ENCODE data around the gene STK40.

STK40 gene

DNA sequence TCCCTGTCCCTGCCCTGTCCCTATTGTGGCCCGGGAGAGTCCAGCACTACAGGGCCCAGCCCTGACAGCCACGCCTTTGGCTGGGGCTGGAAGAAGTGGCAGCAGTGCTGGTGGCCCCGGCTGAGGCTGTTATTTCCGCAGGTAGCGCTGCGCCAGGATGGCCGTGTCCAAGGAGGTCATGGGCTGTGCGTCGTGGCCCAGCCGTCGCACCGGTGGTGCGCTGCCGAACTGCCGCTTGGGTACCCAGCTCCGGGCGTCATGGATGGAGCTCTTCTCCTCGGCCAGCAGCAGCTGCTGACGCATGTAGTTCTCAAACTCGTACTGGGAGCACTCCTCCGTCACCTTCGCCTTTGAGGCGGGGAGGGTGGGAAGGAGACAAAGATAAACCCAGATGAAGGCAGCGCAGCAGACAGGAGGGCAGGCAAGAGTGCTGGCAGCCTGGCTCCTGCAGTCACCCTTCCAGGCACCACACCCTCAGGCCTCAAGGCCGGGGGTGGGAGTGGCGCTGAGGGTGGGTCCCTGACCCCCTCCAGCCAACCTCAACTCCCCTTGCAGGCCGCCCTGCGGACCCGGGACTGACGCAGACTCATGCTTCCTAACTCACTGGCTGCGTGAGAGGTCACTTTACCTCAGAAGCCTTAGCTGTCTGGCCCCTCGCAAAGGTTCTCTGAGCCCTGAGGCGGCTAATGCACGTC lies 44.0 kb downstream of the STK40 start:
- no peak for DNase-seq

- no peak for DNase-seq
Observed at GRCh38 chr1:36339615-36340014, 46.1 kb downstream of the STK40 start.

DNA sequence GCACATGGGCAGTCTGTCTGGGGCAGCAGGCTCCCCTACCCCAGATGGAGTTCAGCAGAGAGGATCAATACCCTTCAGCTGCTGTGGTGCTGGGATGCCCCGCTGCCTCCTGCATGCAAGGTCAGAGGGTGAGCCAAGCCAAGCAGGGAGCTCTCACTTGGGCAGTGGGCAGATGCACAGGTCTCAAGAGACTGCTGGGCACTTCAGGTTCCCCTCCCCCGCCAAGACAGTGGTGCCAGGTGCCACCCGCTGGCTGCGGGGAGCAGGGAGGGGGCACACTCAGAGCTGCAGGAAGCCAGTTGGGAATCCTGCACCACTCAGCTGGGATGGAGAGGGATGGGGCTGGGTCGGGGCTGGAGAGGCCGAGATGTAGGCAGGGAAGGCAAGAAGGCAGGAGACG lies 46.5 kb downstream of the STK40 start:
- DNase-seq, result no peak

GRCh38 chr1:36337830-36338229 lies 47.9 kb downstream of the STK40 start:
- DNase-seq, result no peak

DNA sequence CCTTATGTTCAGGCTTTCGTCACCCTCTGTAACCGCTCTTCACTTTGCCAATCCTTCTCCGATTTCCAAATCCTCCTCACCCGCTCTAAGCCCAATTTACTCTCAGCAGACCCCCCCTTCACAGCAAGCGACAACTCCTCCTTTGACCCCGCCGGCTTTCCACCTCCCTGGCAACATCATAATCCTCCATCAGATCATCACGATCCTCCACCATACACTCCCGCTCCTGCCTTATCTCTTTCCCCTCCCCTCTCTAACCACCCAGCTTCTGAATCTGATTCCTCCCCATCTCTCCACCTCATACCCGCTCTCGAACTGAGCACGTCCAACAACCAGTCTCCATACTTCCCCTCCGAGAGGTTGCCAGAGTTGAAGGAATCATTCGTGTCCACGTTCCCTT lies 54.8 kb downstream of the STK40 start:
- DNase-seq, result no peak

- DNase-seq, result no peak
Observed at GRCh38 chr1:36329817-36330216, 55.9 kb downstream of the STK40 start.

DNA sequence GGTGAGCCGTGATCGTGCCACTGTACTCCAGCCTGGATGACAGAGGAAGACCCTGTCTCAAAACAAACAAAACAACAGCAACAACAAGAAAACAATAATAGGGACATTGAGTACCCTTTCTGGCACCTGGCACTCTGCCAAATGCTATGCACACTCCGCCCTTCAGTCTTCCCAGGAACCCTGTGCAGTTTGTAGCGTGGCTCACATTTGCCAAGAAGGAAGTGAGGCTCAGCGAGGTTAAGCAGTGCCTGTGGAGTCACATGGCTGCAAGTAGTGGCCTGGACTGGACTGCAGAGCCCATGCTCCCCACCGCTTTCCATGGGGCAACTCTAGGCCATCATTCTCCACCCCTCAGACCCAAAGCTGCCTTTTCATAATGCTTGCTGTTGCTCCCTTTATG lies 57.0 kb downstream of the STK40 start:
- no peak for DNase-seq

DNA sequence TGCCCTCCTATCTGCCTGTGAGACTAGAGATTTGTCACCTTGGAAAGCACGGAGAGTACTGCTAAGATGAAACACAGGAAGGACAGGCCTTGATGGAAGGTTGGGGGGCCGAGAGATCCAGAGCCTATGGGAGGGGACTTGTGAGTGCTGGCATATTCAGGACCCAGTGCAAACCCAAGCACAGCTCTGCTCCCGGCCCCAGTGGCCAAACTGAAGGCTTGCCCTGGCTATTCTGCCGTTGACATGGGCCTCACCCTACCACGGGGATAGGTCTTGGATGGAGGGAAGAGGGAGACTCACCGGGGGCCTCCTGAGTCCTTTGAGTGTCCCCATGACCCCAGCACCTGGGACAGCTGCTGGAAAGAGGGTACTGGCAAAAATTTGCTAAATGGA lies 57.6 kb downstream of the STK40 start:
- no peak for DNase-seq

- DNase-seq, result peak; percentile 43
Observed at GRCh38 chr1:36327421-36328087, 58.2 kb downstream of the STK40 start.

GRCh38 chr1:36326499-36326898 lies 59.2 kb downstream of the STK40 start:
- DNase-seq, result no peak

GRCh38 chr1:36324353-36324703 lies 61.4 kb downstream of the STK40 start:
- no peak for DNase-seq

DNA sequence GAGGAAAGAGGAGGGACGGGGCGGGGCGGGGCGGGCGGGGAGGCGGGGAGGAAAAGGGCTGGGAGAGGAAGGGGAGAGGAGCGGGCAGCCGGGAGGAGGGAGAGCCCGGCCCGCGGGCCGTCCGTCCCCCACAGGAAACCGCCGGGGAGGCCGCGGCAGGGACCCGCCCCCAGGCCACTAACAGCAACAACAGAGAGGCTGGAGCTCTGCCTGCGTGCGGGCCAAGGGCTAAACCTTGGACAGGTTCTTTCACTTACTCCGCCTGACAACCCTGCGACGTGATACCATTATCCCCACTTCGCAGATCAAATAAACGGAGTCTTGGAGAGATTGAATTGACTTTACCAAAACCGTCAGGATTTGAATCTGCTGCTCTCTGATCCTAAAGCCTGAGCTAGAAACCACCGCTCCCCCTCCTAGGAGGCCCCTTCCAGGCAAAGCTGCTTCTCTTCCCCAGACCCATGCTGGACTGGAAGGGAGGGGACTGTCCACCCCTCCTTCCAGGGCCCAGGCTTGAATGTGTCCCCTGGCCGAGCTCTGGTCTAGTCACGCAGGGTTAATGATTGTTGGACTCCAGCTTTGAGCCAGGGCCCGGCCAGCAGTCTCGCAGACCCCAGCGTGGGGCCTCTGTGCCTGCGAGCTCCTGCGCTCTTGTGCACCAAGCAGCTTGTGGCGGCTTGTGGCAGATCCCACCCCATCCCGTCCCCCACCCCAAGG lies 61.9 kb downstream of the STK40 start, which contains the start of gene EVA1B:
TSS of gene EVA1B (minus strand) at position 10 of the 717 bp plus-strand sequence. CDS start 608 bp downstream, outside the sequence.
- DNase-seq, result peak; percentile 67

- DNase-seq, result peak; percentile 50
Observed at GRCh38 chr1:36322786-36323635, 62.7 kb downstream of the STK40 start.

GRCh38 chr1:36322041-36322785 lies 63.5 kb downstream of the STK40 start:
- no peak for DNase-seq

DNA sequence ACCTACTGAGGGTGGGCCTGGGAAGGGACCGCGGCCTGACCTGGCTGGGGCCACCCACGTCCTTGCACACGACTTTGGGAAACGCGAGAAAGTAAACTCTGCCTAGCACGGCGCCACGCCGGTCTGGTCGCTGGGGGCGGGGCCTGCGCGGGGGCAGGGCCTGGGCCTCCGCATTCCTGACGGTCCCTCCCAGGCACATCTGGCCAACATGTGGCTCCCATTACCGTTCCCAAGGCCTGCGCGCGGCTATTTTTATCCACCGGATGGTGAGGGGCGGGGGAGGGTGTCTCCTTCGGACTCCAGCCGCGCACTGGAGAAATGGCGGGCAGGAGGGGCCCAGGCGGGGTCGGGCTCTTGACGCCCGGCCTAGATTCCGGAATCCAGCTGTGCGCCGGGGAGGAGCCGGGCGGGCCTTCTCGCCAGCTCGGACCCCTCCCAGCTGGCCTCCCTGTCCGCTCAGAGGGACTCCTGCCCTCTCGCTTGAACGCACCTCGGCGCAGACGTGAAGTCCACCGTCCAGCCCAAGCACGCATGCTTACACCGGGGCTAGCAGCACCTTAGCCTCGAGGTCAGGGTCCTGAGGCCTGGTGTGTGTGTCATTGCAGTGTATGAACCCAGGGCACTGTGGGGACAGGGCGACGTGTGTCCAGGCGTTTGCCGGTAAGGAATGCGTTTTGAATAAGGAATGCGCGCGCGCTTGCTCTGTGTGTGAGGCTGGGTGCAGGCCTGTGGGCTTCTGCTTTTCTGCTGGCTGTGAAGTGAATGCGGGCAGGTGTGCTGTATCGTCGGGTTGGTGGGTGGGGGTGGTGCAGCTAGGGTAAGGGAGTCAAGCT lies 64.4 kb downstream of the STK40 start:
- no peak for DNase-seq

- DNase-seq, result no peak
Observed at GRCh38 chr1:36320767-36321118, 65.0 kb downstream of the STK40 start.

DNA sequence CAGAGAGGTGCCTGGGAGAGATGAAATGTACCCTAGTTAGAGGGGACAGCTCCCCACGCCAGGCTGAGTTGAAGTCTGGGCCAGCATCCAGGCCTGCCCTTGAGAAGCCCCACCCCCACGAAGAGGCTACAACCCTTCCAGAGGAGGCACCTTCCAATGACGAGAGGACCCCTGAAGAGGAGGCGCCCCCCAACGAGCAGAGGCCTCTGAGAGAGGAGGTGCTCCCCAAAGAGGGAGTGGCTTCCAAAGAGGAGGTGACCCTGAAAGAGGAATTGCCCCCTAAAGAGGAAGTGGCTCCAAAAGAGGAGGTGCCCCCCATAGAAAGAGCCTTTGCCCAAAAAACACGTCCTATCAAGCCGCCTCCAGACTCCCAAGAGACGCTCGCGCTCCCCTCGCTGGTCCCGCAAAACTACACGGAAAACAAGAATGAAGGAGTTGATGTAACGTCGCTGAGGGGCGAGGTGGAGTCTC lies 65.4 kb downstream of the STK40 start:
- DNase-seq, result no peak

GRCh38 chr1:36309397-36309796 lies 76.3 kb downstream of the STK40 start:
- DNase-seq, result no peak

DNA sequence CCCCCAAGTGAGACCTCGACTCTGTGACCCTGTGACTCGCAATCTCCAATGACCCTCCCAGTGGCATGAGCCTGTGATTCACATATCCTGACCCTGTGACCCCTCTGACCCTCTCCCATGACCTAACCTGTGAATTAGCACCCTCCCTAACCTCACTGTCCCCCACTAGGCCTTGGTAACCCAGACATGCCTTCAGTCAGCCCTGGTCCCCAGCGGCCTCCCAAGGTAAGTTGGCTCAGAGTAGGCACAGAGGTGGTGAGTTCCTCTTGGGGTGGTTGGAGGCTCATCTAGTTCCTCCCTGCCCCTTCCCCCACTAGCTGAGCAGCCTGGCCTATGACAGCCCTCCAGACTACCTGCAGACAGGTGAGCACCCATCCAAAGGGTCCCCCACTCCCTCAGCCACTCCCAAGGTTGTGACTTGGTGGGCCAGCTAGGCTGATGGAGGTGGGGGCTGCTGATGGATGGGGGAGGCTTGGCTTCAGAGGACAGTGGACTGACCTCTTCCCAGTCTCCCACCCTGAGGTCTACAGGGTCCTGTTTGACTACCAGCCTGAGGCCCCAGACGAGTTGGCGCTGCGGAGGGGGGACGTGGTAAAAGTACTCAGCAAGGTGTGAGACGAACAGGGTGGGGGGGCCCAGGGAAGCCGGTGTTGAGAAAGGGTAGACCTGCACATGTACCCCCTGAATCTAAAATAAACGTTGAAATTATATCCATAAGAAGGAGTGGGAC lies 78.0 kb downstream of the STK40 start:
- DNase-seq, result no peak

GRCh38 chr1:36306902-36307456 lies 78.7 kb downstream of the STK40 start:
- DNase-seq, result peak; percentile 96
